Measurements from ENCODE around the gene CEP192. TPM values are rescaled to one million over a fixed set of nuclear protein-coding genes. Genes with fewer than 3 reads are reported as not detected.

The CEP192 gene
- total RNA-seq, 1 donor from 2014 or later = 37.5 TPM

- DNase-seq (ENCODE audit: extremely low spot score, unreplicated experiment) = no peak
- Mint-ChIP-seq H3K27ac (no peak overlapping the region), H3K27me3 (no peaks in the 10 kb centered on the region), H3K4me1 (ENCODE audit: unreplicated experiment) (peaks cover 3% of the 10 kb centered on the region), H3K9me3 (no peaks in the 10 kb centered on the region), H3K36me3 (peaks cover 11% of the 10 kb centered on the region), H3K4me3 (no peak overlapping the region)
- no peak for TF ChIP-seq CTCF (conservative IDR thresholded peaks at IDR 0.05)
These were observed 134.0 kb downstream of the CEP192 start for GRCh38 chr18:13125191-13125590.

- no peak overlapping the region for H3K27ac Mint-ChIP-seq
- TF ChIP-seq CTCF (conservative IDR thresholded peaks at IDR 0.05) = no peak
- peaks cover 11% of the 10 kb centered on the region for H3K36me3 Mint-ChIP-seq
- peaks cover 3% of the 10 kb centered on the region for H3K4me1 Mint-ChIP-seq (ENCODE audit: unreplicated experiment)
- no peak overlapping the region for H3K4me3 Mint-ChIP-seq
- no peaks in the 10 kb centered on the region for H3K9me3 Mint-ChIP-seq
- DNase-seq (ENCODE audit: extremely low spot score, unreplicated experiment) = no peak
- H3K27me3 Mint-ChIP-seq = no peaks in the 10 kb centered on the region
These were observed 135.9 kb downstream of the CEP192 start for GRCh38 chr18:13126966-13127598.

- peak overlapping the region; percentile 20 for H3K27ac Mint-ChIP-seq
- no peak overlapping the region for H3K4me3 Mint-ChIP-seq
- H3K27me3 Mint-ChIP-seq = peaks cover 25% of the 10 kb centered on the region
- DNase-seq (ENCODE audit: extremely low spot score, unreplicated experiment) = no peak
- peaks cover 11% of the 10 kb centered on the region for H3K36me3 Mint-ChIP-seq
- TF ChIP-seq CTCF (conservative IDR thresholded peaks at IDR 0.05) = no peak
- H3K4me1 Mint-ChIP-seq (ENCODE audit: unreplicated experiment) = no peaks in the 10 kb centered on the region
- H3K9me3 Mint-ChIP-seq = no peaks in the 10 kb centered on the region
These were observed 140.1 kb downstream of the CEP192 start for GRCh38 chr18:13131283-13131682.

GRCh38 chr18:13134551-13135401 lies 143.6 kb downstream of the CEP192 start:
- Mint-ChIP-seq H3K4me3 (peak overlapping the region; percentile 71), H3K27me3 (peaks cover 53% of the 10 kb centered on the region), H3K27ac (no peak overlapping the region), H3K9me3 (peaks cover 5% of the 10 kb centered on the region), H3K4me1 (ENCODE audit: unreplicated experiment) (peaks cover 4% of the 10 kb centered on the region), H3K36me3 (peaks cover 6% of the 10 kb centered on the region)
- DNase-seq (ENCODE audit: extremely low spot score, unreplicated experiment) = no peak
- TF ChIP-seq CTCF (conservative IDR thresholded peaks at IDR 0.05) = no peak

- no peak for TF ChIP-seq CTCF (conservative IDR thresholded peaks at IDR 0.05)
- Mint-ChIP-seq H3K27ac (no peak overlapping the region), H3K4me1 (ENCODE audit: unreplicated experiment) (peaks cover 4% of the 10 kb centered on the region), H3K9me3 (peaks cover 5% of the 10 kb centered on the region), H3K4me3 (peak overlapping the region; percentile 78), H3K36me3 (peaks cover 3% of the 10 kb centered on the region), H3K27me3 (peaks cover 57% of the 10 kb centered on the region)
- no peak for DNase-seq (ENCODE audit: extremely low spot score, unreplicated experiment)
These were observed 145.1 kb downstream of the CEP192 start for GRCh38 chr18:13136056-13136903.
